Neural cell (in vitro differentiated cells): ENCODE measurements around the gene TPM2.

Experiments
- CTCF ChIP-seq: fragments of 450-650 bp; IDR thresholded peaks from 2 replicates; pipeline ENCODE4 v1.5.1; 2014; ENCODE audit warnings: antibody characterized with exemption, mild to moderate bottlenecking, moderate library complexity; ENCODE audit not compliant: poor library complexity, severe bottlenecking
- EP300 ChIP-seq: fragments of 450-650 bp; conservative IDR thresholded peaks from 2 replicates; pipeline ENCODE4 v1.6.1; 2014; ENCODE audit warnings: antibody characterized with exemption, mild to moderate bottlenecking, moderate library complexity; ENCODE audit not compliant: poor library complexity, severe bottlenecking
- EZH2 ChIP-seq: fragments of 200-600, 300-800 bp; shearing (Covaris generic), sonication (generic); IDR thresholded peaks from 2 replicates; pipeline ENCODE4 v1.6.1; 2014; ENCODE audit warnings: antibody characterized with exemption, low read length, borderline replicate concordance, mild to moderate bottlenecking; ENCODE audit not compliant: insufficient read depth, poor library complexity, severe bottlenecking
- POLR2AphosphoS5 ChIP-seq: IDR thresholded peaks from 2 replicates; pipeline ENCODE4 v1.6.1; 2012
- RAD21 ChIP-seq: fragments of 450-650 bp; conservative IDR thresholded peaks from 2 replicates; pipeline ENCODE4 v1.6.1; 2014; ENCODE audit warnings: antibody characterized with exemption, mild to moderate bottlenecking, moderate library complexity
- REST ChIP-seq: IDR thresholded peaks from 2 replicates; pipeline ENCODE4 v1.6.1; 2012; ENCODE audit warnings: borderline replicate concordance
- SMC3 ChIP-seq: fragments of 450-650 bp; conservative IDR thresholded peaks from 2 replicates; pipeline ENCODE4 v1.6.1; 2014; ENCODE audit warnings: antibody characterized with exemption, mild to moderate bottlenecking, moderate library complexity; ENCODE audit not compliant: poor library complexity

- TF ChIP-seq SMC3 (no peak), CTCF (no peak), REST (no peak), EP300 (no peak), EZH2 (no peak), RAD21 (no peak), POLR2AphosphoS5 (no peak)
Observed at GRCh38 chr9:35695943-35696401, 6.2 kb upstream of the TPM2 start.
